IMR-90 (cell line): Measurements from ENCODE around the gene SUGCT. TPM values are rescaled to one million over a fixed set of nuclear protein-coding genes. Genes with fewer than 3 reads are reported as not detected.

Source experiments
- ATAC-seq: fragments of 200-7000 bp; cut with Tn5 transposase; 2 replicates; pipeline ENCODE4 v1.9.1; 2020; ENCODE audit warnings: low read depth, mild to moderate bottlenecking, moderate library complexity
- BruUV-seq: library from RNA; stranded (reverse); fragments of 400-500 nt; replicated peaks from 2 replicates; lab custom pipeline; 2021; lab: Mats Ljungman, UMichigan
- CTCF ChIA-PET: fragments of 300-600 bp; formaldehyde crosslinking; extraction: SDS; loops from one replicate; lab custom pipeline; 2021; ENCODE audit warnings: antibody characterized with exemption; lab: Yijun Ruan, JAX
- POLR2A ChIA-PET: fragments of 300-600 bp; sonication (Branson Sonifier 250); formaldehyde crosslinking; loops from one replicate; lab custom pipeline; 2022; ENCODE audit warnings: antibody characterized with exemption; ENCODE audit not compliant: unreplicated experiment; lab: Charles Lee
- DNase-seq: peaks from one replicate; pipeline ENCODE4 v3.0.0; 2013
- H2AFZ ChIP-seq: replicated peaks from 2 replicates; pipeline ENCODE3; 2013; ENCODE audit warnings: low read length, mild to moderate bottlenecking; ENCODE audit not compliant: poor library complexity
- H2AK5ac ChIP-seq: 2 replicates; pipeline ENCODE4 v1.6.1; 2013; ENCODE audit warnings: low read depth, low read length, inconsistent platforms
- H2AK9ac ChIP-seq: replicated peaks from 2 replicates; pipeline ENCODE3; 2013; ENCODE audit warnings: mild to moderate bottlenecking, low read depth, low read length, moderate library complexity; ENCODE audit not compliant: poor library complexity
- H2BK120ac ChIP-seq: 2 replicates; pipeline ENCODE4 v1.6.1; 2013; ENCODE audit warnings: low read depth, low read length, inconsistent platforms
- H2BK15ac ChIP-seq: 3 replicates; pipeline ENCODE4 v1.6.1; 2013; ENCODE audit warnings: low read depth, low read length, inconsistent platforms
- H2BK20ac ChIP-seq: 2 replicates; pipeline ENCODE4 v1.6.1; 2013; ENCODE audit warnings: low read depth, mild to moderate bottlenecking, inconsistent platforms, low read length, moderate library complexity
- H2BK5ac ChIP-seq: 2 replicates; pipeline ENCODE4 v1.6.1; 2013; ENCODE audit warnings: mild to moderate bottlenecking, low read depth, low read length, inconsistent platforms; ENCODE audit not compliant: poor library complexity, severe bottlenecking
- H3K14ac ChIP-seq: replicated peaks from 2 replicates; pipeline ENCODE4 v1.6.1; 2013; ENCODE audit warnings: low read depth, low read length, inconsistent platforms
- H3K18ac ChIP-seq: 2 replicates; pipeline ENCODE4 v1.6.1; 2013; ENCODE audit warnings: low read depth, low read length, control low read depth
- H3K23ac ChIP-seq: 2 replicates; pipeline ENCODE4 v1.6.1; 2013; ENCODE audit warnings: low read depth, low read length, inconsistent platforms
- H3K27ac ChIP-seq: 2 replicates; pipeline ENCODE4 v1.5.1; 2013; ENCODE audit warnings: mild to moderate bottlenecking, control low read depth, low read length; ENCODE audit not compliant: insufficient read depth
- H3K27me3 ChIP-seq: 2 replicates; pipeline ENCODE4 v1.6.1; 2013; ENCODE audit warnings: low read length; ENCODE audit not compliant: control insufficient read depth, insufficient read depth
- H3K36me3 ChIP-seq: 2 replicates; pipeline ENCODE4 v1.6.1; 2013; ENCODE audit warnings: low read length, mixed read lengths; ENCODE audit not compliant: control insufficient read depth, insufficient read depth
- H3K4ac ChIP-seq: 2 replicates; pipeline ENCODE4 v1.6.1; 2013; ENCODE audit warnings: low read depth, low read length, inconsistent platforms
- H3K4me1 ChIP-seq: 2 replicates; pipeline ENCODE4 v1.6.1; 2013; ENCODE audit warnings: low read length, mixed read lengths; ENCODE audit not compliant: control insufficient read depth, insufficient read depth
- H3K4me2 ChIP-seq: 2 replicates; pipeline ENCODE4 v1.6.1; 2013; ENCODE audit warnings: low read depth, mild to moderate bottlenecking, control low read depth, low read length, moderate library complexity
- H3K4me3 ChIP-seq: 2 replicates; pipeline ENCODE4 v1.5.1; 2013; ENCODE audit warnings: low read depth, mild to moderate bottlenecking, control low read depth, low read length, moderate library complexity; ENCODE audit not compliant: insufficient read depth
- H3K56ac ChIP-seq: 2 replicates; pipeline ENCODE4 v1.6.1; 2013; ENCODE audit warnings: low read length, inconsistent platforms; ENCODE audit not compliant: insufficient read depth; ENCODE audit errors: extremely low read depth
- H3K79me1 ChIP-seq, 2 experiments: 2 replicates each; pipeline ENCODE4 v1.6.1; 2013; ENCODE audit warnings: low read length in 2 of 2, inconsistent platforms in 1 of 2, low read depth in 1 of 2
- H3K9ac ChIP-seq: 2 replicates; pipeline ENCODE4 v1.6.1; 2013; ENCODE audit warnings: low read depth, low read length, control low read depth
- H3K9me1 ChIP-seq: 2 replicates; pipeline ENCODE4 v1.6.1; 2013; ENCODE audit warnings: low read length, inconsistent platforms; ENCODE audit not compliant: insufficient read depth
- H3K9me3 ChIP-seq: 2 replicates; pipeline ENCODE4 v1.6.1; 2013; ENCODE audit warnings: low read length; ENCODE audit not compliant: control insufficient read depth, insufficient read depth
- H4K20me1 ChIP-seq: 2 replicates; pipeline ENCODE4 v1.6.1; 2013; ENCODE audit warnings: low read length, inconsistent platforms; ENCODE audit not compliant: insufficient read depth
- H4K5ac ChIP-seq: 2 replicates; pipeline ENCODE4 v1.6.1; 2013; ENCODE audit warnings: mild to moderate bottlenecking, low read depth, low read length, control low read depth
- H4K8ac ChIP-seq, 2 experiments: 2 replicates each; pipeline ENCODE4 v1.6.1; 2013; ENCODE audit warnings: low read depth in 2 of 2, low read length in 2 of 2, control low read depth in 1 of 2, inconsistent platforms in 1 of 2
- H4K91ac ChIP-seq: 2 replicates; pipeline ENCODE4 v1.6.1; 2013; ENCODE audit warnings: low read depth, low read length, inconsistent platforms; ENCODE audit not compliant: insufficient read depth
- CHD1 ChIP-seq: IDR thresholded peaks from 2 replicates; pipeline ENCODE4 v1.6.1; 2012; ENCODE audit warnings: low read depth, low read length, improper control_type of control experiment
- ELK1 ChIP-seq: fragments of 150-350 bp; IDR thresholded peaks from 2 replicates; pipeline ENCODE4 v1.6.1; 2016; ENCODE audit warnings: low read depth, mild to moderate bottlenecking, low read length, moderate library complexity, borderline replicate concordance
- MAZ ChIP-seq: IDR thresholded peaks from 2 replicates; pipeline ENCODE4 v1.6.1; 2012; ENCODE audit warnings: low read depth, mild to moderate bottlenecking, low read length, improper control_type of control experiment, moderate library complexity, borderline replicate concordance
- SMC3 ChIP-seq: fragments of 150-350 bp; IDR thresholded peaks from 2 replicates; pipeline ENCODE4 v1.6.1; 2016; ENCODE audit warnings: low read depth, mild to moderate bottlenecking, antibody characterized with exemption, low read length, moderate library complexity
- WGBS, 2 experiments: methylation state at CpG; one replicate each; pipeline versions ENCODE4 v1.1.5 to v1.1.7; 2013; ENCODE audit warnings: missing lambda C conversion rate in 2 of 2; ENCODE audit not compliant: insufficient read length in 1 of 2; ENCODE audit errors: extremely low coverage in 2 of 2; 5-methylcytosine and 5-hydroxymethylcytosine counted together
- dilution Hi-C: fragments of 300-500 bp; cut with HindIII; formaldehyde crosslinking; loops from one replicate; pipeline ENCODE4 v1.14.3; 2018; ENCODE audit warnings: low sequenced_read_pairs; ENCODE audit not compliant: unreplicated experiment
- in situ Hi-C: fragments of 300-500 bp; cut with MboI; formaldehyde crosslinking; loops from 3 replicates; pipeline ENCODE4 v1.14.3; 2019; ENCODE audit warnings: low sequenced_read_pairs, inconsistent platforms, mixed read lengths
- intact Hi-C: fragments of 100-400 bp; cut with micrococcal nuclease; formaldehyde crosslinking; loops from 2 replicates; pipeline ENCODE4 v1.10.0; 2022
- polyA plus RNA-seq, 3 experiments: library from polyadenylated mRNA; depleted of rRNA; stranded (reverse); fragments of >200 nt; gene quantifications; 2 replicates each; pipeline ENCODE4 v1.2.3, GENCODE V29; 2012; ENCODE audit warnings: low replicate concordance in 1 of 3
- total RNA-seq: library from RNA; depleted of rRNA; stranded (reverse); fragments of >200 nt; gene quantifications from 2 replicates; pipeline ENCODE4 v1.2.3, GENCODE V29; 2012
- TF ChIP-seq, protein P1 (sequence below): fragments of 150-350 bp; IDR thresholded peaks from 2 replicates; pipeline ENCODE4 v1.6.1; 2017; ENCODE audit warnings: mild to moderate bottlenecking, antibody characterized with exemption, low read length, low read depth

SUGCT gene
- total and polyA plus RNA-seq, 2 of the 4 experiments (the other 2 are of a cell fraction) = 5.9 to 8.3 TPM

GRCh38 chr7:40865441-40866233, 730.8 kb downstream of the SUGCT start:
- POLR2A ChIA-PET = no interaction called here
- in situ Hi-C loops = no loop called here
- no peak for ATAC-seq

More at GRCh38 chr7:40865441-40866233, 730.8 kb downstream of the SUGCT start:
- Histone ChIP-seq H3K27ac (no peak overlapping the region), H2BK15ac (0 out of 3 replicates have a peak overlapping the region, but pooled peaks have one; percentile 10), H2AK9ac (no peak overlapping the region), H2BK120ac (no peak overlapping the region), H4K91ac (no peak overlapping the region), H4K20me1 (no peaks in the 10 kb centered on the region), H3K27me3 (no peaks in the 10 kb centered on the region), H3K14ac (no peak overlapping the region), H3K9me1 (no peaks in the 10 kb centered on the region), H3K9ac (no peak overlapping the region), H3K4me3 (no peak overlapping the region), H3K18ac (no peak overlapping the region), H3K56ac (no peak overlapping the region), H4K5ac (no peak overlapping the region), H4K8ac (no peak overlapping the region), H3K79me1 (no peaks in the 10 kb centered on the region), H3K9me3 (peaks cover 3% of the 10 kb centered on the region), H2BK5ac (no peak overlapping the region), H3K23ac (no peak overlapping the region), H3K4me1 (peaks cover 3% of the 10 kb centered on the region; the same call in 1 of the 2 replicates), H2AK5ac (no peak overlapping the region), H2AFZ (no peak overlapping the region), H3K4me2 (no peak overlapping the region), H3K36me3 (no peaks in the 10 kb centered on the region), H3K4ac (no peak overlapping the region), H2BK20ac (no peak overlapping the region)
- dilution Hi-C loops (no loop called here), intact Hi-C loops (no loop called here)
- DNase-seq = no peak
- BruUV-seq = no TSS peak
- CTCF ChIA-PET = no interaction called here
- TF ChIP-seq SMC3 (no peak), CHD1 (no peak), MAZ (no peak), ELK1 (no peak)
- TF ChIP-seq, protein P1, sequence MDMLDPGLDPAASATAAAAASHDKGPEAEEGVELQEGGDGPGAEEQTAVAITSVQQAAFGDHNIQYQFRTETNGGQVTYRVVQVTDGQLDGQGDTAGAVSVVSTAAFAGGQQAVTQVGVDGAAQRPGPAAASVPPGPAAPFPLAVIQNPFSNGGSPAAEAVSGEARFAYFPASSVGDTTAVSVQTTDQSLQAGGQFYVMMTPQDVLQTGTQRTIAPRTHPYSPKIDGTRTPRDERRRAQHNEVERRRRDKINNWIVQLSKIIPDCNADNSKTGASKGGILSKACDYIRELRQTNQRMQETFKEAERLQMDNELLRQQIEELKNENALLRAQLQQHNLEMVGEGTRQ = no peak
- WGBS, 2 experiments = no CpG with 5 or more reads among the region's 10 CpGs
